GM21529 (cell line): ENCODE data around the gene ARSI.

Experiments
- ATAC-seq: cut with Tn5 transposase; IDR thresholded peaks from one replicate; pipeline ENCODE4 v1.9.1; 2021; ENCODE audit not compliant: unreplicated experiment

ARSI gene

GRCh38 chr5:150271296-150271692, 31.4 kb downstream of the ARSI start:
- ATAC-seq: no peak

DNA sequence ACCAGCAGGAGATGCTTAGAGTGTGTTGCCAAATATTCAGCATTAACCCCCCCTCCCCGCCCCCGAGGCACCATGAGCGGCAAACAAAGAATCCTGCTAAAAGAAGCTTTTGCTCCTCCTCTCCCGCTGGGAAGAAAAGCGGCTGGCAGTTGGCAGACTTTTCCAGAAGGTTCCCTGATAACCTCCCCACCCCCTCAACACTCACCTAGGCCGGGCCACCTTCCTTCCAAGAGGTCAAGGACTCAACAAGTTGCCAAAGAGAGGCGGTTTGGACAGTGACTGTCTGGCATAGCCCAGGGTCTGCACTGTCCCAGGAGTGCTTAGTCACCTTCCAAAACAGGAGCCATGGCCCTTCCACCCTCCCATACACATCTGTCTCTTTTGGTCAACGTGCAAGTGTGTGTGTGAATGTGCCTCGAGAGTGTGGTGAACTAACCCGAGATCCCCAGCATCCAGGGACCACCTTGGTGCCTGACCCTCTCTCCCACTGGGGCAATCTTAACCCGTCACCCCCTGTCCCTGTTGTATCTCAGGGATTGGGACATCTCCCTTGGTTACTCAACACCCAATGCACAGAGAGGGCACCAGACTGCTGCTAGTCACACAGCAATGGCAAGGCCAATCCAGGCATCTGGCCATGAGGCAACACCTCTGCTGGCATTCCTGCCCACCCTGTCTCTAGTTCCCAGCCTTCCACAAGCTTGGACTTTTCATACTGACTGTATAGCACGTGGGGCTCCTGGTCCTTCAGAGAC, 32.0 kb downstream of the ARSI start:
- no peak for ATAC-seq

DNA sequence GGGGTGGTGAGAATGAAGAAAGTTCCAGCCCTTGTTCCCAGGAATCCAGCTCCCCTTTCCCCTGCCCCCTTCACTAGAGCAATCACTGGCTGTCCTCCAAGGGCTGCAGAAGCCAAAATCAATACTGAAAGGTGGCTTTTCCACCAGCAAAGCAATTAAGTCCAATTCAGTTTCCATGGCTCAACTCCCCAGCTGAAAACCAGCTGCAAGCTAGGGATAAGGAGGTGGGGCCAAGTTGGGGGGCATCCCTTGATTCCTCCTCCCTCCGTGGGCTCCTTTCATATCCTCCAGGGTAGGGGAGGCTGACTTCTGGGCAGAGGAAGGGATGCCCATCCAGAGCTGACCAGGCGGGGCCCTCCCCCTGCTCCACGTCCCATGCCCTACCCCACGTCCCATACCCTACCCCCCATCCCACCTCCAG, 35.8 kb downstream of the ARSI start:
- ATAC-seq: no peak

- ATAC-seq: no peak
These were observed 36.8 kb downstream of the ARSI start for GRCh38 chr5:150265870-150266383.

DNA sequence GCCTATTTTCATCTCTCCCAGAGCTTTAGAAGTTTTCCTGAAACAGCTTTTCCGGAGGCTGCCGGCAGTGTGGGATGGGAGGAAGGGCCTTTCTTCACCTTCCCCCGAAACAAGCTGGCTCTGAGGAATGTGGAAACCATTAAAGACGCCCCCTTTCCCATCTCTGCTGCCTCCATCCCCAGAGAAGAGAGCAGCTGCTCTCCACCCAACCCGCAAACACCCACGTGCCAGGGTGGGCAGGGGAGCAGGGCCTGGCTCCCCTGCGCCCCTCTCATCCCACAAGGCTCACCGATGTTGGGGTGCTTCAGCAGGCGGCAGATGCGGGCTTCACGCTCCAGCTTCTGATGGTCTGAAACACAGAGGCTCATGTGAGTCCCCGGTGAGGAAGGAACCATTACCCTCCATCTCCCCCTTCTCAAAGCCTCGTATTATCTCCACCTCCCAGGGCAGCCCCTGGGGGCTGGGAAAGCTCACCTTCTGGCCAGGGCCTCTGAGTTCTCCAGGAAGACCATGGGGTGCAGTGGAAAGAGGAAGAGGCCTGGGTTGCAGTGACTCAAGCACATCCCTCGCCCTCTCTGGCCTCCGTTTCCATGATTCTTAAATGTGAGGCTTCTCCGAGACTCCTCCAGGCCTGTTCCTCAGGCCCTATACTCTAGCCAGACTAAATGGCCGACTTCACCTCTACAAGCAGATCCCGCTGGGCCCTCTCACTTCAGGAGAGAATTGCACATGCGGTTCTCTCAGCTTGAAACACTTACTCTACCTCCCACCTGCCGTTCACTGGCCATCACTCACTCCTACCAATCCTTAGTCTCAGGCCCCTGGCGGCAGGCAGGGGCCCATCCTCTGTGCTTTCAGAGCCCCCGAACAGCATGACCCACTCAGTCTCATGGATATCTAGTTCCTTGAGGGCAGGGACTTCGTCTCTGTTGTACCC, 37.8 kb downstream of the ARSI start:
- ATAC-seq: no peak

DNA sequence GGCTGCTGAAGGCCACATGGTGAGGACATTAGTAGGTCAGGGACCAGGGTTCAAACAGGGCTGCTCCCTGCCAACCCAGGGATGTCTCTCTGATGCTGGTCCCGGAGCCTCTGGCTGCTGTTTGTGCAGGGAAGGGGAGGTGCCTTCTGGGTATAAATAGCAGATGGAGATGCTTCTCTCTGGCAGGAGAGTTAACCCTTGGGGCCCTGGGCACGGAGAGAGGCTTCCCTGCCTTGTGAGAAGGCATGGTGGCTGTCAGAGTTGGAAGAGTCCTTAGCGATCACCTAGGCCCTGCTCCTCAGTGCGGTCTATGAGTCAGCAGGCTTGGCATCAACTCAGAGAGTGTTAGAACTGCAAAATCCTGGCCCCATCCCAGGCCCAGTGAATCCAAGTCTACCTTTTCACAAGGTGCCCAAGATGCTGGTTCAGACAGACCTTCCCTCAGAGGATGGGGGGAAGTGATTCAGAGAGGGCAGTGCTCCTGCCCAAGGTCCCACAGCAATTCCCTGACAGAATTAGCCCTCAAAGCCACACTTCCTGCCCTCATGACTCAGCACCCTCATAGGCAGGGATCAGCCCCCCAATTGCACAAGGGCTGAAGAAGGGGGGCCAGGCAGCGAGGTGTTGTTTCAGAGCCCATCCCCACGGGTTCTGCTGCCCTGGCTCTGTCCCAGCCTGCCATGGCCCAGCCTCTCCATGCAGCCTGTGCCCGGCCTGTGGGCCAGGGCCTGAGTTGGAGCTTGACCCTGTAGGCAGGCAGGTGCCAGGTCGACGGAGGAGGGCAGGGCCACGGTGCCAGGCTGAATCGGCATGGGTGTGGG, 38.7 kb downstream of the ARSI start:
- no peak for ATAC-seq

DNA sequence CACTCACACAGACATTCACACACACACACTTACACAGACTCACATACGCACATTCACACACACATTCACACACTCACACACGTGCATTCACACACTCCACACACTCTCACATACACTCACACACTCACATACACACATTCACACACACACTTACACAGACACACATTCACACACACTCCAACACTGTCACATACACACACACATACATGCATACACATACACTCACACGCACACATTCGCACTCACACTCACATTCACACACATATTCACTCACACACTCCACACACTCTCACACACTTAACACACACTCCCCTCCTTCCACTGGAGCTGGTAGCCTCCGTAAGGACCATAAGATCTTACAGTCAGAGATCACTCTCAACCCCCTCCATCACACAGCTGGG, 39.3 kb downstream of the ARSI start:
- ATAC-seq: no peak

- ATAC-seq: no peak
These were observed 40.2 kb downstream of the ARSI start for GRCh38 chr5:150262502-150262901.

DNA sequence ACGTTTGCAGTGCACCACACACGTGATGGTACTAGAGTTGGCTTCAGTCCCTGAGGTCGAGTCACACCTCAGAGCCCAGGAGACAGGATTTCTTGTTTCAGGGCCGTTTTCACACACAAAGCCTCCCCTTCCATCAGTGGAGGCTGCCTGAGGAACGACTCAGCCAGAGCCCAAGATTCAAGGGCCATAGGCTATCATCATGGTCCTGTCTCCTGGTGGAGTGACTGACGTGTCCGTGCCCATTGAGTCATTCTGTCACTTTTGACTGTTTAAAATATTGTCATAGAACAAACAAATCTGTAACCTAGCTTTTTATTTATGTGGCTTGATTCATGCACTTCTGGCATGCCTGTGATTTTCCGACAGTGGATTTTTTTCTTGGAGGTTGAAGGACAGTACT, 41.5 kb downstream of the ARSI start:
- ATAC-seq: no peak

GRCh38 chr5:150258130-150258529, 44.6 kb downstream of the ARSI start:
- peak; percentile 61 for ATAC-seq

DNA sequence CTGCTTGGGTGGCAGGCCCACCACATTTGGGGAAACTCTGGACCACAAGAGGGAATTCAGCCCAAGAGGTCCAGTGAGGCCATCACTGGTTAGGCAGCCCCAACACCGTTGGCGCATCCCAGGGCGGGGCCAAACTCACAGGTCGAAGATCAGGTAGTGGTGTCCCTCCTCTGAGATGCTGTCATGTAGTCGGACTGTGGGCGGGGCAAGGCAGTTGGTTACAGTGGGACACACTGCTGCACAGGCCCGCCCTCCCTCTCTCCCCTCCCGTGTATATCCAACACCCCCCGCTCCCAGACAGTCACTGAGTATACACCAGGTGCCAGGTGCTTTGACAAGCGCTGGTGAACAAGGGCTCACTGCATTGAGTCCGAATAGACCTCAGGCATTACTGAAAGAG, 45.3 kb downstream of the ARSI start:
- ATAC-seq: no peak

DNA sequence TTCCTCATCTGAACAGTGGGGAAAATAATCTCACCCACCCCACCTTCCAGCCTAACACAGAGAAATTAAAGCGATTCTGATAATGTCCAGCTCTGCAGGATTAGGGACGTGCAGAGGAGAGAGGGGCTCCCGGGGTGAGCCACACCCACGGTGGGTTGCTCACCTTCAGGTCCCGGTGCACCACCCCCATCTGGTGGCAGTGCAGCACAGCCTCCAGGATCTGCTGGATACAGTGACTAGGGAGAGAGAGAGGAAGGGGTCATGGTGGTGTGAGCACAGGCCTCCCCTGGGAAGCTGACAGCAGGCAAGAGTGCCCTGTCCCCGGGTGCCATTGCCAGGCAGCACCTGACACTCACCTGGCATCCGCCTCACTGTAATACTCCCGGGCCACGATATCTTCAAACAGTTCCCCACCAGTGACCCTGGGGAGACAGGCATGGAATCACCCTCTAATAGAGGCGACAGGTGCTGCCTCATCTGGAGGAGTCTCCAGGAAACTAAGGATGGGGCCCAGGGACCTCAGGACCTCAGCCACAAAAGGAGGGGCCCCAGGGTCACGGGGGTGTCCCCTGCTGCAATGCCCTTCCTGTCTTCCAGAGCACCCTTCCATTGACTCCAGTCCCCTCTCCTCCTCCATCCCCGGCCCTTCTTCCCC, 46.2 kb downstream of the ARSI start:
- ATAC-seq: no peak

DNA sequence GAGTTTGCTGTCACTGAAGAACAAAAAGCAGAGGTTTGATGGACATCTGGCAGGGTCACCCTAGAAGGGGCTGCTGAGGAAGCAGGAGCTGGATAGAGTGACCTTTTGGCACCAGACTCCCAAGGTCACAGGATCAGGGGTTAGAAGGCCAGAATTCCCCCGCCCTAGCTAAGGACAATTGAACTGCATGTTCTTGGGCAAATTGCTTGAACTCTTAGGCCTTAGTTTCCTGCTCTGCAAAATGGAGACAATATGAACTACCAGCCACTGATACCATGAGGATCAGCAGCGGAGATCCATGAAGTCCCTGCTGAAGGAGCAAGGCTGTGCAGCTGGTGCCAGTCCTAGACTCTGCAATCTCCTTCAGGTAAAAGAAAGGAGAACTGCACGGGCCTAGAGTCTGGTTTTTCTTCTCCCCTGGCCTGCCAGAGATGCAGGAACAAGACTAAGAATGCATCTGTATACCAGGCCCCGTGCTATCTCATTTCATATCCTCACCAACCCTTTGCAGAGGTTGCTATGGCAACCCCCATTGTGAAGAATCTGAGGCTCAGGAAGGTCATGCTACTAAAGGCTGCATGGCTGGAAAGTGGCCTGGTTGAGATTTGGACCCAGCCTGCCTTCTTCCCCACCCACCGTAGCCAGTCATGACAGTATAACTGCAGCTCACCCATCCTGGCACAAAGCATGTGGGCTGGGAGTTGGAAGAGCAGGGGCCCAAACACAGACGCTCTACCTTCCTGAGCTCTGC, 46.9 kb downstream of the ARSI start:
- ATAC-seq: no peak

DNA sequence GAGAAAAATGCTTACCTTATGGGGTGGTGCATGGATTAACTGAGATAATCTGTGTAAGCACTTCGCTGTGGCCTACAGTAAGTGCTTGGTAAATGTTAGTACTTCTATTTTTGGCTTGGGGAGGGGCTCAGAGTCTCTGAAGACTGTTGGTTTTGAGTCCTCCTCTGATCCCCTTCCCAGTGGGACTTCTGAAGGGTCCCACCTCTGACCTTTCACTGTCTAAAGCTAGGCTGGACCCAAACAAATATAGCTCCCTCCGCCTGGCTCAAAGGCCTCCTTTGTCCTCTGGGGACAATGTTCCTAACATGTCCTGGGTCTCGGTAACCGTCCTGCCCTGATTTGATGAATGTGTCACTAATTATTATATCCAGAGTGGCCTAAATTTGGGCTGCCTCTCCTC, 47.9 kb downstream of the ARSI start:
- no peak for ATAC-seq

DNA sequence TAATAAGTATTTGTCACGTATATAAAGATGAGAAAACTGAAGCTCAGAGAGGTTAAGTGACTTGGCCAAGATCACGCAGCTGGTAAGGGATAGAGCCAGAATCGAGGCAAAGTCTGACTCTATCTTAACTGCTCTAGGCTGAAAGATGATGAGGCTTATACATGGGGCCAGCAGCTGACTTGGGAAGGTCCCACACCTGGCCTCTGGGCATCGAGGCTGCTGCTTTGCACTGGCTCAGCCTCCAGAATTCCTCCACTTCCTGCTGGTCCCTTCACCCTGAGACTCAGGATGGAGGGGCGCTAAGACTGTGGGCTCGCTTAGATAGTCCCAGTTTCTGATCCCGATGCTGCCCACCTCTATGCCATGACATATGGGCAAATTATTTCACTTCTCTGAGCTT, 48.3 kb downstream of the ARSI start:
- ATAC-seq: no peak

DNA sequence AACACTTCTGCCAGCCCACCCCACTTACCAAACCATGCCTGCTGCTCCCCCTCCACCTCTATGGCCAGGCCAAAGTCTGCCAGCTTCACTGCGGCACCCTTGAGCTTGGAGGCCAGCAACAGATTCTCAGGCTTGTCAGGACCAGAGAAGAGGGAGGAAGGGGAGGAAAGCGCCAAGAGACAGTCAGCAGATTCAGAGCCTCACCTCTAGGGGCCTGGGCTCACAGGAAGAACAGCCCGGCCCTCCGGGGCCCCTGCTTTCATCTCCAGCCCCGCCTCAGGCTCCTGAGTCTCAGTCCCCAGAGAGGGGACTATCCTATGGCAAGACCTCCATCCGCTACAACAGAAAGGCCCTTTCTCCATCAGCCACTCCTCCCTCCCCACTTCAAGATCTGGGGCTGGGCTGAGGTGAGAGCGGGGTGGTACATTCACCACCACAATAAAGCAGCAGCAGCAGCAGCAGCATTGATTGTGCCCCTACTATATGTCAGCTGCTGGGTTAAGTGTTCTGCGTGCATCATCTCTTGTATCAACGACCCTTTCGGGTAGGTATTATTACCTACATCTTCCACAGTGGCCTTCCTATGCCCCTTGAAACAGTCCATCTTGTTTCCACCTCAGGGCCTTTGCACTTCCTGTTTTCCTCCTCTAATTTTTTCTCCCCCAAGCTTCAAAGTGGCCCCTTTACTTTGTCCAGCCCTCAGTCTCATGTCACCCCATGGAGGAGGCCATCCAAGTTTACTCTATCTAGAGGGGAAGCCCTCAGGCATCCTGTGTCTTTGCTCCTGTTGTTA, 49.1 kb downstream of the ARSI start:
- ATAC-seq: no peak

DNA sequence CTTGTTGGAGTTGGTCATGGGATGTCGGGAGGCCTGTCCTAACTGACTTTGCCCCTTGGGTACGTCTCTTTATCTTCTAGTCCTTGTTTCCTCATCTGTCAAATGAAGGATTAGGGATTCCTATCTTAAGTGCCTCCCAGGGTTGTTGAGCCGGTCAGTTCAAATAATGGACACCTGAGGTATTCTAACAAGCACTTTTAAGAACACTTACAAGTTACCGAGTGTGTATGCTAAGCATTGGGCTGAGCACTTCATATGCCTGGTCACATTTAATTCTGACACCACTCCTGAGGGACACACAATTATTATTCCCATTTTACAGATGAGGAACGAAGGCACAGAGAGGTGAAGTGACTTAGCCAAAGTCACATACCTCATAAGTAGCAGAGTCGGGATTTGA, 50.2 kb downstream of the ARSI start:
- ATAC-seq: no peak

- no peak for ATAC-seq
These were observed 51.2 kb downstream of the ARSI start for GRCh38 chr5:150251504-150251903.

GRCh38 chr5:150249744-150250143, 53.0 kb downstream of the ARSI start:
- ATAC-seq: no peak
